ENCODE measurements around the gene CREG1.

Gene CREG1

DNA sequence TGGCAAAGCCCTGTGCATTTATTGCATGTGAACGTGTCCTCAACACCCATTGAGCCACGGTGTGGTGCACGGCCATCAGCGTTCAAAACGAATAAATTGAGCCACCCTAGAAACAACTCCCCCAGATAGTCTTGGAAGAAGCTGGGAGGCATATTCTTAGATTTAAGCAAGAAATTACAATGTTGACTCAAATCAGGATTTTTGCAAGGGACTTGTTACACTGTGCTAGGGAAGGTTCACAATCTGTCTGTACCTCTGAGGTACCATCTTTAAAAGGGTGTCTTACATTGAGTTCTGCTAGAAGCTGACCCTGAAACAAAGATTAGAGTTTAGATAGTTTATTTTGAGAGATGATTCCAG lies 51.4 kb downstream of the CREG1 start:
- Histone ChIP-seq H3K9ac (ENCODE audit: insufficient read length) (no peak overlapping the region), H3K4me3 (no peak overlapping the region), H3K36me3 (ENCODE audit: insufficient read depth, low read length) (no peaks in the 10 kb centered on the region), H3K9me3 (ENCODE audit: low read depth, low read length) (no peaks in the 10 kb centered on the region), H3K27ac (no peak overlapping the region)
- no peak for DNase-seq (ENCODE audit: low read depth, low spot score)
- TF ChIP-seq EZH2 (IDR thresholded peaks at IDR 0.05) (no peak), FOXP2 (optimal IDR thresholded peaks at IDR 0.05; ENCODE audit: control extremely low read depth, extremely low read length, insufficient read depth) (no peak), POLR2AphosphoS5 (IDR thresholded peaks at IDR 0.05; ENCODE audit: borderline replicate concordance, low read depth, low read length) (no peak)

GRCh38 chr1:167501515-167502191 lies 51.9 kb downstream of the CREG1 start:
- H3K9ac ChIP-seq (ENCODE audit: insufficient read length) = no peak overlapping the region
- no peak for TF ChIP-seq POLR2AphosphoS5 (IDR thresholded peaks at IDR 0.05; ENCODE audit: borderline replicate concordance, low read depth, low read length)
- TF ChIP-seq FOXP2 (optimal IDR thresholded peaks at IDR 0.05; ENCODE audit: control extremely low read depth, extremely low read length, insufficient read depth) = no peak
- TF ChIP-seq EZH2 (IDR thresholded peaks at IDR 0.05) = no peak
- H3K27ac ChIP-seq = no peak overlapping the region
- no peak overlapping the region for H3K4me3 ChIP-seq
- H3K9me3 ChIP-seq (ENCODE audit: low read depth, low read length) = no peaks in the 10 kb centered on the region
- no peak for DNase-seq (ENCODE audit: low read depth, low spot score)
- H3K36me3 ChIP-seq (ENCODE audit: insufficient read depth, low read length) = no peaks in the 10 kb centered on the region

- no peak overlapping the region for H3K27ac ChIP-seq
- no peak overlapping the region for H3K4me3 ChIP-seq
- DNase-seq (ENCODE audit: low read depth, low spot score) = no peak
- H3K9ac ChIP-seq (ENCODE audit: insufficient read length) = no peak overlapping the region
- no peaks in the 10 kb centered on the region for H3K9me3 ChIP-seq (ENCODE audit: low read depth, low read length)
- no peaks in the 10 kb centered on the region for H3K36me3 ChIP-seq (ENCODE audit: insufficient read depth, low read length)
- TF ChIP-seq EZH2 (IDR thresholded peaks at IDR 0.05) (no peak), POLR2AphosphoS5 (IDR thresholded peaks at IDR 0.05; ENCODE audit: borderline replicate concordance, low read depth, low read length) (no peak), FOXP2 (optimal IDR thresholded peaks at IDR 0.05; ENCODE audit: control extremely low read depth, extremely low read length, insufficient read depth) (no peak)
These were observed 53.2 kb downstream of the CREG1 start for GRCh38 chr1:167500283-167500860.

DNA sequence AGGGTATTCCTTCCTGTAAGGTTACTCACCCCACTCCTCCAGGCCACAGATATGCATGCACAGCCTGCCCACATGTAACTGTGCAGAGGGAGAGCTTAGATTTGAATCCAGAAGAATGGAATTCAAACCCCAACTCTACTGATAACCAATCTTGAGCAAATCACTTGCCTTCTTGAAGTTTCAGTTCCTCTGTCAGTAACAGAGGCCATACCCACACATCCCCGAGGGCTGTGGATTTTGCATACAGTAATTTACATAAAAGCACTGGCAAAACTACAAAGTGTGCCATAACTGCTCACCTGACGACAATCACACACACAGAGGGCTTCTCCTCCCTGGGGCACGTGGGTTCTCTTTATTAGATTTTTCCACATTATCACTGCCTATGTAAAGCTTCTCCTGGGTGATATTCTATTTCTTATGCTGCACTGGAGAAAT lies 53.9 kb downstream of the CREG1 start:
- Histone ChIP-seq H3K9ac (ENCODE audit: insufficient read length) (no peak overlapping the region), H3K27ac (no peak overlapping the region)
- DNase-seq (ENCODE audit: low read depth, low spot score) = no peak

GRCh38 chr1:167499106-167499505 lies 54.5 kb downstream of the CREG1 start:
- Histone ChIP-seq H3K9me3 (ENCODE audit: low read depth, low read length) (no peaks in the 10 kb centered on the region), H3K27ac (no peak overlapping the region), H3K4me3 (no peak overlapping the region), H3K9ac (ENCODE audit: insufficient read length) (no peak overlapping the region), H3K36me3 (ENCODE audit: insufficient read depth, low read length) (no peaks in the 10 kb centered on the region)
- TF ChIP-seq FOXP2 (optimal IDR thresholded peaks at IDR 0.05; ENCODE audit: control extremely low read depth, extremely low read length, insufficient read depth) (no peak), EZH2 (IDR thresholded peaks at IDR 0.05) (no peak), POLR2AphosphoS5 (IDR thresholded peaks at IDR 0.05; ENCODE audit: borderline replicate concordance, low read depth, low read length) (no peak)
- no peak for DNase-seq (ENCODE audit: low read depth, low spot score)

More for the DNA sequence above, 53.9 kb downstream of the CREG1 start:
- Histone ChIP-seq H3K36me3 (ENCODE audit: insufficient read depth, low read length) (no peaks in the 10 kb centered on the region), H3K4me3 (no peak overlapping the region), H3K9me3 (ENCODE audit: low read depth, low read length) (no peaks in the 10 kb centered on the region)
- TF ChIP-seq EZH2 (IDR thresholded peaks at IDR 0.05) = no peak
- TF ChIP-seq FOXP2 (optimal IDR thresholded peaks at IDR 0.05; ENCODE audit: control extremely low read depth, extremely low read length, insufficient read depth) = no peak
- TF ChIP-seq POLR2AphosphoS5 (IDR thresholded peaks at IDR 0.05; ENCODE audit: borderline replicate concordance, low read depth, low read length) = no peak

DNA sequence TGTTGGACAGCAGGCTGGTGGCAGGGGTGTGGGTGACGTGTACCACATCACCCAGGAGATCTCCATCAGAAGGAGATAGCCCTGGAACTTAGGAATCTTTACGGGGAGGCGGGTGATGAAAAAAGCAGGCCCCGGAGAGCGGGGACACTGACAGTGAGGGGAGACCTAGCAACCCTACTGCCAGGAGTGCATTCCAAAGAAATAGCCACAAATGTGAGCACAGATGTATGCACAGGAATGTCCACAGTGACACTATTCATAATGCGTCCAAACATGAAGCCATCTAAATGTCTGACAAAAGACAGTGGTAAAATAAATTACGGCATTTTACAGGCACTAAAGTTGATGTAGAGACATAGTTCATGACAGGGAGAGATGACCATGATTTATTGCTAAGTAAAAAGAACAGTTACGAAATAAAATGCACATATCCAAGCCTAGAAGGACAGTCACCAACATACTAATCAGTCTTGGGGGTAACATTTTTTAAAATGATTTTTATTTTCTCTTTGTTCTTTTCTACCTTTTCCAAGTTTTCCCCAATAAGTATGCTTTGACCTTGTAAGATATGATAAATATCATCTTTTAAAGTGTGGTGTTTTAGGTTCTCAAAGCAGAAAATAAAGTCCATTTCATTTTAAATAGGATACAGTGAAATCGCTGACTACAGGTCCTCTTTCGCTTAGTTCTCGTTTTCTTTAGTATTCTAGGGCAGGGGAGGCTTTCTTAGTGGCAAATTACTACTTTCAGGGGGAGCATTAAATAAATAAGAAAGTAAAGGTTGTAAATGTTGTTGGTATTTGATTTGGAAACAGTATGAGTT lies 56.6 kb downstream of the CREG1 start:
- Histone ChIP-seq H3K4me3 (no peak overlapping the region), H3K9me3 (ENCODE audit: low read depth, low read length) (no peaks in the 10 kb centered on the region), H3K27ac (no peak overlapping the region)

DNA sequence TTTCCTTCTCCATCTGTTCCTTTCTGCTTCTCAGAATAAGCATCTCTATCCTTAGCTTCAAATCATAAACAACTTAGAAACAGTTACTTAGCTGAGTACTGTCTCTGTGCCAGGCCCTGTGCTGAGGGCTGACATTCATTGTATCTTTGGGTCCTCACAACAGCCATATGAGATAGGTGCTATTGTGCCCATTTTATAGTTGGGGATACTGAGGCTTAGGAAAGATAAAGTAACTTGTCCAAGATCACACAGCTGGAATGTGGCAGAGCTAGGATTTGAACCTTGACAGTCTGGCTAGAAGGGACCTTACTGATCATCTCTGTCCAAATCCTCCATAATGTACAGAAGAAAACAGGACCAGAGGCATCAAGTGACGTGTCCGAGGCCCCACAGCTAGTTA lies 60.2 kb downstream of the CREG1 start:
- TF ChIP-seq FOXP2 (optimal IDR thresholded peaks at IDR 0.05; ENCODE audit: control extremely low read depth, extremely low read length, insufficient read depth) = no peak
- no peak for TF ChIP-seq EZH2 (IDR thresholded peaks at IDR 0.05)
- TF ChIP-seq POLR2AphosphoS5 (IDR thresholded peaks at IDR 0.05; ENCODE audit: borderline replicate concordance, low read depth, low read length) = no peak
- Histone ChIP-seq H3K9me3 (ENCODE audit: low read depth, low read length) (no peaks in the 10 kb centered on the region), H3K9ac (ENCODE audit: insufficient read length) (no peak overlapping the region), H3K27ac (no peak overlapping the region), H3K4me3 (no peak overlapping the region), H3K36me3 (ENCODE audit: insufficient read depth, low read length) (no peaks in the 10 kb centered on the region)
- DNase-seq (ENCODE audit: low read depth, low spot score) = no peak

More for the DNA sequence above, 56.6 kb downstream of the CREG1 start:
- no peak overlapping the region for H3K9ac ChIP-seq (ENCODE audit: insufficient read length)
- TF ChIP-seq POLR2AphosphoS5 (IDR thresholded peaks at IDR 0.05; ENCODE audit: borderline replicate concordance, low read depth, low read length) (no peak), FOXP2 (optimal IDR thresholded peaks at IDR 0.05; ENCODE audit: control extremely low read depth, extremely low read length, insufficient read depth) (no peak), EZH2 (IDR thresholded peaks at IDR 0.05) (no peak)
- no peaks in the 10 kb centered on the region for H3K36me3 ChIP-seq (ENCODE audit: insufficient read depth, low read length)
- DNase-seq (ENCODE audit: low read depth, low spot score) = no peak

DNA sequence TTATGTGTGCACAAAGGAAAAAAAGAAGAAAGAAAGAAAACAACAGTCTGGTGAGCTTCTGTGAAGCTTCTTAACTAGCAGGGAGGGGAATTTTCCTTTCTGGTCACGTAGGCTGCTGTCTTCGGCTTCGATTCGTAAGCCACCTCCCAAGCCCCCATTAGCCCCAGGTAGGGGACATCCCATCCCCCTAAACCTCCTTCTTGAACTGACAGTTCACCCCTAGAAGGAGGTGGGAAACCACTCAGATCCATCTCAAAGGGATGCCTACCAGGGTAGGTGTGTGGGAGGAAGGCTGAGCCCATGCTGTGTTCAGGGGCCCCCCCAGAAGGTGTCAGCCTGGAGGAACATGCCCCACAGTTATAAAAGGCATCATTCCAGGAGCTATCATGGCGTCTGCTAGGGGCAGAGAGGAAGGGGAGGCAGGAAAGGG lies 61.1 kb downstream of the CREG1 start:
- no peak for TF ChIP-seq POLR2AphosphoS5 (IDR thresholded peaks at IDR 0.05; ENCODE audit: borderline replicate concordance, low read depth, low read length)
- TF ChIP-seq EZH2 (IDR thresholded peaks at IDR 0.05) = no peak
- Histone ChIP-seq H3K9me3 (ENCODE audit: low read depth, low read length) (no peaks in the 10 kb centered on the region), H3K4me3 (no peak overlapping the region), H3K9ac (ENCODE audit: insufficient read length) (no peak overlapping the region), H3K27ac (no peak overlapping the region), H3K36me3 (ENCODE audit: insufficient read depth, low read length) (no peaks in the 10 kb centered on the region)
- DNase-seq (ENCODE audit: low read depth, low spot score) = no peak

Measured in SK-N-MC (cell line).